ENCODE results near the gene WASHC1. TPM values are rescaled to one million over a fixed set of nuclear protein-coding genes. Genes with fewer than 3 reads are reported as not detected.
"Not testable (repeated sequence)": the region's sequence is repeated elsewhere in the genome, so short reads cannot be mapped to it uniquely, and the experiment has no call there.

The WASHC1 gene
- total RNA-seq, 4 donors from 2014 or later: 6.0 to 12.9 (median 8.4) TPM

- intact Hi-C loops (cut with DNase I; ENCODE audit: low total_unique reads); DNase-seq; H3K27ac ChIP-seq; H3K4me1 ChIP-seq; H3K36me3 ChIP-seq; in situ Hi-C loops (cut with MboI; ENCODE audit: low pct_ligation_motif_present in 1 of 4, low pct_unique_long_range_greater_than_20kb in 1 of 4, low sequenced_read_pairs in 3 of 4); H3K9me3 ChIP-seq; H3K4me3 ChIP-seq; H3K27me3 ChIP-seq: not testable (repeated sequence)
- 64 to 69% methylated on average over 5 to 6 of the region's 6 CpGs for WGBS, 2 donors (ENCODE audit: low coverage in 1 of 2)
These were observed 16.9 kb upstream of the WASHC1 start for GRCh38 chr9:46164-46563.

GRCh38 chr9:45180-45878 is 16.1 kb upstream of the WASHC1 start:
- H3K27ac ChIP-seq; H3K9me3 ChIP-seq; H3K4me3 ChIP-seq; in situ Hi-C loops (cut with MboI; ENCODE audit: low pct_ligation_motif_present in 1 of 4, low pct_unique_long_range_greater_than_20kb in 1 of 4, low sequenced_read_pairs in 3 of 4); intact Hi-C loops (cut with DNase I; ENCODE audit: low total_unique reads); H3K4me1 ChIP-seq; H3K27me3 ChIP-seq; H3K36me3 ChIP-seq; DNase-seq: not testable (repeated sequence)
- WGBS, 2 donors (ENCODE audit: low coverage in 1 of 2): 90 to 95% methylated on average over 12 to 16 of the region's 16 CpGs

- DNase-seq; H3K27me3 ChIP-seq; H3K4me1 ChIP-seq; H3K27ac ChIP-seq; H3K9me3 ChIP-seq; H3K36me3 ChIP-seq; intact Hi-C loops (cut with DNase I; ENCODE audit: low total_unique reads); H3K4me3 ChIP-seq; in situ Hi-C loops (cut with MboI; ENCODE audit: low pct_ligation_motif_present in 1 of 4, low pct_unique_long_range_greater_than_20kb in 1 of 4, low sequenced_read_pairs in 3 of 4): not testable (repeated sequence)
- 86 to 88% methylated on average over 1 to 3 of the region's 3 CpGs for WGBS, 2 donors (ENCODE audit: low coverage in 1 of 2)
These were observed 15.2 kb upstream of the WASHC1 start for GRCh38 chr9:44416-44815.

- 86 to 100% methylated on average over 1 to 3 of the region's 3 CpGs for WGBS, 2 donors (ENCODE audit: low coverage in 1 of 2)
- H3K4me1 ChIP-seq; DNase-seq; H3K27me3 ChIP-seq; H3K9me3 ChIP-seq; H3K4me3 ChIP-seq; intact Hi-C loops (cut with DNase I; ENCODE audit: low total_unique reads); H3K36me3 ChIP-seq; H3K27ac ChIP-seq; in situ Hi-C loops (cut with MboI; ENCODE audit: low pct_ligation_motif_present in 1 of 4, low pct_unique_long_range_greater_than_20kb in 1 of 4, low sequenced_read_pairs in 3 of 4): not testable (repeated sequence)
These were observed 14.4 kb upstream of the WASHC1 start for GRCh38 chr9:43636-44035.

GRCh38 chr9:43116-43515 is 13.9 kb upstream of the WASHC1 start:
- DNase-seq; intact Hi-C loops (cut with DNase I; ENCODE audit: low total_unique reads); H3K27ac ChIP-seq; H3K4me3 ChIP-seq; in situ Hi-C loops (cut with MboI; ENCODE audit: low pct_ligation_motif_present in 1 of 4, low pct_unique_long_range_greater_than_20kb in 1 of 4, low sequenced_read_pairs in 3 of 4); H3K27me3 ChIP-seq; H3K4me1 ChIP-seq; H3K9me3 ChIP-seq; H3K36me3 ChIP-seq: not testable (repeated sequence)
- 79% methylated on average over 2 of the region's 3 CpGs; no CpG with 5 or more reads in 1 of the 2 donors for whole genome bisulfite sequencing, 2 donors (ENCODE audit: low coverage in 1 of 2)

- in situ Hi-C loops (cut with MboI; ENCODE audit: low pct_ligation_motif_present in 1 of 4, low pct_unique_long_range_greater_than_20kb in 1 of 4, low sequenced_read_pairs in 3 of 4); H3K27me3 ChIP-seq; DNase-seq; H3K36me3 ChIP-seq; H3K9me3 ChIP-seq; intact Hi-C loops (cut with DNase I; ENCODE audit: low total_unique reads); H3K27ac ChIP-seq; H3K4me1 ChIP-seq; H3K4me3 ChIP-seq: not testable (repeated sequence)
- WGBS, 2 donors (ENCODE audit: low coverage in 1 of 2): 68 to 81% methylated on average over 2 of the region's 2 CpGs
These were observed 12.6 kb upstream of the WASHC1 start for GRCh38 chr9:41819-42218.

GRCh38 chr9:41261-41676 is 12.0 kb upstream of the WASHC1 start:
- H3K4me1 ChIP-seq; H3K9me3 ChIP-seq; H3K36me3 ChIP-seq; in situ Hi-C loops (cut with MboI; ENCODE audit: low pct_ligation_motif_present in 1 of 4, low pct_unique_long_range_greater_than_20kb in 1 of 4, low sequenced_read_pairs in 3 of 4); H3K27me3 ChIP-seq; H3K27ac ChIP-seq; intact Hi-C loops (cut with DNase I; ENCODE audit: low total_unique reads); DNase-seq; H3K4me3 ChIP-seq: not testable (repeated sequence)
- 74 to 80% methylated on average over 2 to 9 of the region's 9 CpGs for WGBS, 2 donors (ENCODE audit: low coverage in 1 of 2)

GRCh38 chr9:32308-32707 is 3.1 kb upstream of the WASHC1 start:
- 61% methylated on average over 3 of the region's 6 CpGs; no CpG with 5 or more reads in 1 of the 2 donors for WGBS, 2 donors (ENCODE audit: low coverage in 1 of 2)
- H3K9me3 ChIP-seq; H3K27ac ChIP-seq; H3K4me3 ChIP-seq; H3K4me1 ChIP-seq; intact Hi-C loops (cut with DNase I; ENCODE audit: low total_unique reads); H3K36me3 ChIP-seq; DNase-seq; H3K27me3 ChIP-seq; in situ Hi-C loops (cut with MboI; ENCODE audit: low pct_ligation_motif_present in 1 of 4, low pct_unique_long_range_greater_than_20kb in 1 of 4, low sequenced_read_pairs in 3 of 4): not testable (repeated sequence)

- H3K9me3 ChIP-seq; DNase-seq; H3K4me1 ChIP-seq; intact Hi-C loops (cut with DNase I; ENCODE audit: low total_unique reads); H3K27ac ChIP-seq; H3K36me3 ChIP-seq; H3K27me3 ChIP-seq; in situ Hi-C loops (cut with MboI; ENCODE audit: low pct_ligation_motif_present in 1 of 4, low pct_unique_long_range_greater_than_20kb in 1 of 4, low sequenced_read_pairs in 3 of 4): not testable (repeated sequence)
- WGBS, 2 donors (ENCODE audit: low coverage in 1 of 2): 0% methylated on average over 2 of the region's 30 CpGs; no CpG with 5 or more reads in 1 of the 2 donors
- H3K4me3 ChIP-seq: peak overlapping the region in 2 of 4 donors; percentile 27 to 39
These were observed 481 bp downstream of the WASHC1 start for GRCh38 chr9:28775-29174.

- intact Hi-C loops (cut with DNase I; ENCODE audit: low total_unique reads); H3K27ac ChIP-seq; H3K9me3 ChIP-seq; H3K27me3 ChIP-seq; H3K36me3 ChIP-seq; H3K4me3 ChIP-seq; H3K4me1 ChIP-seq; in situ Hi-C loops (cut with MboI; ENCODE audit: low pct_ligation_motif_present in 1 of 4, low pct_unique_long_range_greater_than_20kb in 1 of 4, low sequenced_read_pairs in 3 of 4); DNase-seq: not testable (repeated sequence)
- 92% methylated on average over 2 of the region's 9 CpGs; no CpG with 5 or more reads in 1 of the 2 donors for WGBS, 2 donors (ENCODE audit: low coverage in 1 of 2)
These were observed 7.6 kb downstream of the WASHC1 start for GRCh38 chr9:21621-22020.

GRCh38 chr9:16875-17274 is 12.4 kb downstream of the WASHC1 start:
- in situ Hi-C loops (cut with MboI; ENCODE audit: low pct_ligation_motif_present in 1 of 4, low pct_unique_long_range_greater_than_20kb in 1 of 4, low sequenced_read_pairs in 3 of 4); intact Hi-C loops (cut with DNase I; ENCODE audit: low total_unique reads); H3K27me3 ChIP-seq; H3K27ac ChIP-seq; H3K4me3 ChIP-seq; H3K36me3 ChIP-seq; H3K9me3 ChIP-seq; DNase-seq; H3K4me1 ChIP-seq: not testable (repeated sequence)
- 91% methylated on average over 4 of the region's 6 CpGs; no CpG with 5 or more reads in 1 of the 2 donors for WGBS, 2 donors (ENCODE audit: low coverage in 1 of 2)
